HepG2 (cell line): Measurements from ENCODE around the gene FGF18.

Source experiments
- CTCF ChIP-seq: sonication (generic); formaldehyde crosslinking; IDR thresholded peaks from 2 replicates; pipeline ENCODE4 v1.5.0; 2020; ENCODE audit warnings: mild to moderate bottlenecking, missing genetic modification reagents, moderate library complexity
- ESRRA ChIP-seq: sonication (generic); formaldehyde crosslinking; IDR thresholded peaks from 2 replicates; pipeline ENCODE4 v1.5.1; 2020; ENCODE audit warnings: mild to moderate bottlenecking, low read depth, missing genetic modification reagents
- LRRFIP1 ChIP-seq: sonication (generic); formaldehyde crosslinking; conservative IDR thresholded peaks from 2 replicates; pipeline ENCODE4 v1.4.0; 2020; ENCODE audit warnings: missing genetic modification reagents
- RAD21 ChIP-seq: fragments of 450-650 bp; formaldehyde crosslinking; IDR thresholded peaks from 2 replicates; pipeline ENCODE4 v1.5.0; 2020; ENCODE audit warnings: mild to moderate bottlenecking
- ZNF790 ChIP-seq: sonication (generic); formaldehyde crosslinking; IDR thresholded peaks from 2 replicates; pipeline ENCODE4 v1.8.0; 2022; ENCODE audit warnings: missing genetic modification reagents, mild to moderate bottlenecking, borderline replicate concordance

- no peak for TF ChIP-seq ZNF790 (CRISPR knock-in tag)
- no peak for TF ChIP-seq ESRRA (CRISPR knock-in tag)
- TF ChIP-seq RAD21 = no peak
- no peak for TF ChIP-seq CTCF (CRISPR knock-in tag)
- TF ChIP-seq LRRFIP1 = no peak
These were observed 73.3 kb downstream of the FGF18 start for GRCh38 chr5:171492781-171493180.
